Tibial artery (tissue), 4 donors: ENCODE data around the gene GRIA4.
"Not testable (repeated sequence)": the region's sequence is repeated elsewhere in the genome, so short reads cannot be mapped to it uniquely, and the experiment has no call there.

Experiments
- DNase-seq, 2 donors: peaks; one replicate each; pipeline ENCODE4 v3.0.0-alpha.2; 2019
- H3K27ac ChIP-seq, 2 donors: fragments of 200-600 bp; sonication (generic) in 1 of 2; 1 replicate in 1 of 2; 2 replicates in 1 of 2; pipeline ENCODE4 v1.5.1; 2018 to 2019; ENCODE audit warnings: mild to moderate bottlenecking in 1 of 2
- H3K27me3 ChIP-seq, 2 donors: fragments of 200-600 bp; sonication (generic) in 1 of 2; one replicate each; pipeline versions ENCODE4 v1.5.1 to v1.6.0; 2016 to 2019
- H3K36me3 ChIP-seq, 3 donors: fragments of 200-600 bp; sonication (generic) in 2 of 3; one replicate each; pipeline ENCODE4 v1.5.1; 2016 to 2019; ENCODE audit warnings: mild to moderate bottlenecking in 2 of 3
- H3K4me1 ChIP-seq, 4 donors: fragments of 200-600 bp; sonication (generic) in 2 of 4; 1 replicate in 3 of 4; 2 replicates in 1 of 4; pipeline ENCODE4 v1.5.1; 2016 to 2019
- H3K4me3 ChIP-seq, 2 donors: fragments of 200-600 bp; sonication (generic) in 1 of 2; 1 replicate in 1 of 2; 2 replicates in 1 of 2; pipeline ENCODE4 v1.5.1; 2018 to 2019; ENCODE audit warnings: mild to moderate bottlenecking in 2 of 2
- H3K9me3 ChIP-seq, 3 donors: fragments of 200-600 bp; sonication (generic) in 1 of 3; one replicate each; pipeline ENCODE4 v1.5.1; 2016 to 2019
- intact Hi-C: fragments of 100-400 bp; cut with DNase I; formaldehyde crosslinking; loops from one replicate; pipeline ENCODE4 v1.15.0; 2023; ENCODE audit warnings: low total_unique reads
- TF ChIP-seq, protein P1 (sequence below), 2 experiments: fragments of 200-600 bp in 1 of 2; fragments of 450-650 bp in 1 of 2; IDR thresholded peaks; one replicate each; pipeline ENCODE4 v1.5.1; 2017 to 2019; ENCODE audit warnings: antibody characterized with exemption in 2 of 2, mild to moderate bottlenecking in 1 of 2, moderate library complexity in 1 of 2

GRIA4 gene

DNA sequence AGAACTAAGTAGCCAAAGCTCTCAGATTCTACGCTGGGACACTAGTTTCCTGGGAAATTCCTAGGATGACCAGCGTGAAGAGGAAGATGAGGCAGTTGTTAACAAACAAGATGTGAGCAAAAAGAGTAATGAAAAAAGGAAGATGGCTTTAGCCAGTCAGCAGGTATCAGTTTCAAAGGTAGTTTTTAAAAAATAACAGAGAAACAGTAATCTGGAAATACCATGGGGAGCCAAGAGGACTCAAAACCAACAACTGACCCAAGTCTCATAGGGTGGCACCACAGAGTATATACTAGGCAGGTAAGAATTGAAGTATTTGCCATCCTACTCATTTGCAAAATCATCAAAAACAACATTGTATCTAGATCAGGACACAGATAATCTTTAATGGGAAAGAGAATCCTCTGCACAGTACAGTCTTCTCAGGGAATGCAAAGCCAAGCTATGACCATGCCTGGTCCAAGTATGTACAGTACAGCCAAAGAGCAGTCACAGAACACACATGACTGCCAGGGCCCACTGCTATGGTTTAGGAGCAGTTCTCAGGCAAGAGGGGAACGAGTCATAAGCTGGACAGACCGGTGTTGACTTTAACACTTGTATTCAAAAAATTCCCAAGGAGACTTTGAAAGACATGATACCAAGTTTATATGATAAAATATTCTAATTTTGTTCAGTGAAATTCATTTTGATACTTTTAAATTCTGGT lies 391.6 kb downstream of the GRIA4 start:
- Histone ChIP-seq H3K4me1 (no peaks in the 10 kb centered on the region), H3K27ac (no peak overlapping the region), H3K27me3 (no peaks in the 10 kb centered on the region), H3K4me3 (no peak overlapping the region), H3K9me3 (peaks cover 0 to 12% (median 10%) of the 10 kb centered on the region in 3 donors), H3K36me3 (peaks cover 23 to 31% (median 26%) of the 10 kb centered on the region in 3 donors)
- intact Hi-C loops: no loop called here
- TF ChIP-seq, protein P1, sequence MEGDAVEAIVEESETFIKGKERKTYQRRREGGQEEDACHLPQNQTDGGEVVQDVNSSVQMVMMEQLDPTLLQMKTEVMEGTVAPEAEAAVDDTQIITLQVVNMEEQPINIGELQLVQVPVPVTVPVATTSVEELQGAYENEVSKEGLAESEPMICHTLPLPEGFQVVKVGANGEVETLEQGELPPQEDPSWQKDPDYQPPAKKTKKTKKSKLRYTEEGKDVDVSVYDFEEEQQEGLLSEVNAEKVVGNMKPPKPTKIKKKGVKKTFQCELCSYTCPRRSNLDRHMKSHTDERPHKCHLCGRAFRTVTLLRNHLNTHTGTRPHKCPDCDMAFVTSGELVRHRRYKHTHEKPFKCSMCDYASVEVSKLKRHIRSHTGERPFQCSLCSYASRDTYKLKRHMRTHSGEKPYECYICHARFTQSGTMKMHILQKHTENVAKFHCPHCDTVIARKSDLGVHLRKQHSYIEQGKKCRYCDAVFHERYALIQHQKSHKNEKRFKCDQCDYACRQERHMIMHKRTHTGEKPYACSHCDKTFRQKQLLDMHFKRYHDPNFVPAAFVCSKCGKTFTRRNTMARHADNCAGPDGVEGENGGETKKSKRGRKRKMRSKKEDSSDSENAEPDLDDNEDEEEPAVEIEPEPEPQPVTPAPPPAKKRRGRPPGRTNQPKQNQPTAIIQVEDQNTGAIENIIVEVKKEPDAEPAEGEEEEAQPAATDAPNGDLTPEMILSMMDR (IDR thresholded peaks at IDR 0.05): no peak
- DNase-seq: no peak

DNA sequence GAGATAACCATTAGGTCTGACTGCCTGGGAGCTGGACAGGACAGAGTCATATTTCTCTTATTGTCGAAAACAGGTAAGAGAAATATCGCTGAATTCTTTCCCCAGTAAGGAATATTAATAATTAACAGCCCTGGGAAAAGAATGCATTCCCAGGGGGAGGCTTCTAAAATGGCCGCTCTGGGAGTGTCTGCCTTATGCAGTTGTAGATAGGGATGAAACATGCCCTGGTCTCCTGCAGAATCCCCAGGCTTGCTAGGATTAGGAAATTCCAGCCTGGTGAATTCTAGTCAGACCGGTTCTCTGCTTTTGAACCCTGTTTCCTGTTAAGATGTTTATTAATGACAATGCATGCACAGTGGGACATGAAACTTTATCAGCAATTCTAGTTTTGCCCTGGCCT lies 393.2 kb downstream of the GRIA4 start:
- H3K27me3 ChIP-seq, H3K27ac ChIP-seq, DNase-seq, intact Hi-C loops, H3K4me1 ChIP-seq, H3K4me3 ChIP-seq: not testable (repeated sequence)
- H3K9me3 ChIP-seq: peaks cover 0 to 12% (median 10%) of the 10 kb centered on the region in 3 donors
- peaks cover 35 to 40% (median 36%) of the 10 kb centered on the region in 3 donors for H3K36me3 ChIP-seq

DNA sequence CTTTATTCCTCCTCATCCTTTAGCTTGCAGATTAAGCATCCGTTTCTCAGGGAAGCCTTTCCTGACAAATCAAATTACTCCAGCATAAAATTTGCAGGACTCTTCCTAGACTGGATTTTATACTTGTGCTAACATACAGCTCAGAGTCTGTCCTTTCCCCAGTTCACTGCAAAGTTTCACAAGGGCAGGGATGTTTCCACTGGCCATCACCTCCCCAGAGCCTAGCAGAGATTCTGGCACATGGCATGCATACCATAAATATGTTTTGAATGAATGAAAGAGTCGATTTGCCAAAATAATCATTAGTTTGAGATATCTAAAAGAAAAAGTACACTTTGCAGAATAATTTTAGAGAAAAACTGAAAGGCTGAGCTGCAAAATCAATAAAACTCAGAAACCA lies 401.6 kb downstream of the GRIA4 start:
- DNase-seq: no peak
- H3K27me3 ChIP-seq: no peaks in the 10 kb centered on the region
- intact Hi-C loops: no loop called here
- peaks cover 39 to 42% (median 41%) of the 10 kb centered on the region in 3 donors for H3K36me3 ChIP-seq
- no peak overlapping the region for H3K4me3 ChIP-seq
- H3K4me1 ChIP-seq: peaks cover 0 to 25% (median 6%) of the 10 kb centered on the region in 4 donors
- no peaks in the 10 kb centered on the region for H3K9me3 ChIP-seq
- H3K27ac ChIP-seq: no peak overlapping the region
- TF ChIP-seq, protein P1 (IDR thresholded peaks at IDR 0.05): no peak

DNA sequence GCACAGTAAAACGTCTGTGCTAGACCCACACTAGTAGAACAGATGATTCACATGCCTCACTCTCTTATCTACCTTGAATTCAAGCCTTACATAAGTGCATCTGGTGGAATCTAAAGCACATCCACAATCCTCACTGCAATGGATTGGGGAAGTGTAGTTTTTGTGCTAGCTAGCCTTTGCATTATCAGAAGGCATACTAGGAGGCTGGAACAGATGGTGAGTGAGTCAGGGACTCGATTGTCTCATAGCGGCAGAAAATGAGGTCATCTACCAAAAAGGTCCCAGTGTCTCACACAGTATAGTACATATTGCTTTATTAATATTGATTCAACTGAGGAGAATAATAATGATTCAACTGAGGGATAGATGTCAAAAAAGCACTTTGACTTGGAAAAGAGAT lies 402.9 kb downstream of the GRIA4 start:
- H3K27me3 ChIP-seq: no peaks in the 10 kb centered on the region
- no peak for DNase-seq

DNA sequence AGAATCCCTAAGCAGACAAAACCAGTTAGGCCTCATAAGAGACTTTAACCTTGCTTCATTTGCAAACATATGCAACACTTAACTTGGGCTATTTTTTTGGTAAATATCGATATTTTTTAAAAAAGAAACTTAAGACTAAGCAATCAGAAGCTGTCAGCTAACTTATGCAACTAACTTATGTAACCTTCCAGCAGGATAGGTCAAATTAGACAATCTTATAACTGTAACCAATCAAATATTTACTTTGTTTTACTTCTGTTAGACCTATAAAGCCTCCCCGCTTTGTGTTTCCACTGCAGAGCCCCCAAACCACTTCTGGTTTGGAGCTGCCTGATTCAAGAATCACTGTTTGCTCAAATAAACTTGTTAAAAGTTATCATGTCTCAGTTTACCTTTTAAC lies 404.2 kb downstream of the GRIA4 start:
- H3K27me3 ChIP-seq: no peaks in the 10 kb centered on the region
- H3K4me1 ChIP-seq: peaks cover 0 to 37% (median 9%) of the 10 kb centered on the region in 4 donors
- no peak overlapping the region for H3K27ac ChIP-seq
- H3K36me3 ChIP-seq: peaks cover 16 to 18% (median 16%) of the 10 kb centered on the region in 3 donors
- no peak overlapping the region for H3K4me3 ChIP-seq
- DNase-seq: no peak
- intact Hi-C loops: no loop called here
- no peaks in the 10 kb centered on the region for H3K9me3 ChIP-seq
- TF ChIP-seq, protein P1 (IDR thresholded peaks at IDR 0.05): no peak

More for the DNA sequence above, 402.9 kb downstream of the GRIA4 start:
- H3K36me3 ChIP-seq: peaks cover 29 to 30% (median 29%) of the 10 kb centered on the region in 3 donors
- TF ChIP-seq, protein P1 (IDR thresholded peaks at IDR 0.05): no peak
- intact Hi-C loops: no loop called here
- H3K4me1 ChIP-seq: peaks cover 0 to 31% (median 6%) of the 10 kb centered on the region in 4 donors
- H3K9me3 ChIP-seq: no peaks in the 10 kb centered on the region
- no peak overlapping the region for H3K4me3 ChIP-seq
- no peak overlapping the region for H3K27ac ChIP-seq

DNA sequence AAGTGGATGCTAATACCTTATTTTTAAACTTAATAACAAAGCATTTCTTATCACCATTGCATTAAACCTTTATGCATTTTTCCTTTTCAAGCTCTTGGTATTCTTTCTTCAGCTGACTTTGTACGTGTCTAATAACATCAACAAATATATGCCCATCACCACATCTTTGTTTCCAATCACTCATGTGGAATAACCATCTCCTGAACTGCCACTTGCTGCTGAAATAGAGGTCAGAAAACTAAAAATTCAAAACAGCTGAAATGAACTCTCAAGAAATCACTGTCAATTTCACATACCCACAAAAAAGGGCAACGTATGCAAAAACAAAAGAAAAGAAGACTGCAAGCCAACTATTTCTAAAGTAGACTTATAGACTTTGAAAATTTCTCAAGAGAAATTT lies 404.7 kb downstream of the GRIA4 start:
- H3K4me1 ChIP-seq: peaks cover 0 to 40% (median 10%) of the 10 kb centered on the region in 4 donors
- H3K36me3 ChIP-seq: peaks cover 10 to 12% (median 11%) of the 10 kb centered on the region in 3 donors
- DNase-seq: no peak

More for the DNA sequence above, 404.7 kb downstream of the GRIA4 start:
- no peak overlapping the region for H3K27ac ChIP-seq
- no peaks in the 10 kb centered on the region for H3K9me3 ChIP-seq
- TF ChIP-seq, protein P1 (IDR thresholded peaks at IDR 0.05): no peak
- H3K4me3 ChIP-seq: no peak overlapping the region
- intact Hi-C loops: no loop called here
- H3K27me3 ChIP-seq: no peaks in the 10 kb centered on the region
